ENCODE results near the gene ADCK1. TPM values are rescaled to one million over a fixed set of nuclear protein-coding genes. Genes with fewer than 3 reads are reported as not detected.

ADCK1 gene
- total and polyA plus RNA-seq, 5 donors from 2014 or later: 2.0 to 10.5 (median 3.8) TPM

- Histone ChIP-seq H3K36me3 (ENCODE audit: control insufficient read depth, insufficient read depth, low read length) (no peaks in the 10 kb centered on the region), H3K27me3 (ENCODE audit: control insufficient read depth, insufficient read depth, low read length) (no peaks in the 10 kb centered on the region), H3K9me3 (ENCODE audit: control insufficient read depth in 2 of 2, low read length in 2 of 2) (no peaks in the 10 kb centered on the region), H3K27ac (ENCODE audit: insufficient read depth, low read length, poor library complexity, severe bottlenecking) (no peak overlapping the region), H3K4me3 (ENCODE audit: low read depth, low read length) (no peak overlapping the region), H3K4me1 (ENCODE audit: control insufficient read depth, insufficient read depth, low read length, poor library complexity, severe bottlenecking) (no peaks in the 10 kb centered on the region)
- H3K27me3 Mint-ChIP-seq: no peaks in the 10 kb centered on the region
- DNase-seq (no peak), ATAC-seq (ENCODE audit: low read depth in 2 of 2) (no peak)
- H3K4me3 Mint-ChIP-seq: no peak overlapping the region
- peaks cover 0 to 2% (median 0%) of the 10 kb centered on the region in 7 donors for H3K9me3 Mint-ChIP-seq
- peaks cover 31% of the 10 kb centered on the region for H3K36me3 Mint-ChIP-seq
- H3K27ac Mint-ChIP-seq: no peak overlapping the region
- peaks cover 0 to 2% (median under 1%) of the 10 kb centered on the region in 4 donors for H3K4me1 Mint-ChIP-seq
Observed at GRCh38 chr14:77859934-77860570, 60.1 kb downstream of the ADCK1 start.

GRCh38 chr14:77861201-77861600 is 61.3 kb downstream of the ADCK1 start:
- Histone ChIP-seq H3K27me3 (ENCODE audit: control insufficient read depth, insufficient read depth, low read length) (no peaks in the 10 kb centered on the region), H3K27ac (ENCODE audit: insufficient read depth, low read length, poor library complexity, severe bottlenecking) (no peak overlapping the region), H3K9me3 (ENCODE audit: control insufficient read depth in 2 of 2, low read length in 2 of 2) (no peaks in the 10 kb centered on the region), H3K4me3 (ENCODE audit: low read depth, low read length) (no peak overlapping the region), H3K4me1 (ENCODE audit: control insufficient read depth, insufficient read depth, low read length, poor library complexity, severe bottlenecking) (no peaks in the 10 kb centered on the region), H3K36me3 (ENCODE audit: control insufficient read depth, insufficient read depth, low read length) (no peaks in the 10 kb centered on the region)
- H3K27me3 Mint-ChIP-seq: no peaks in the 10 kb centered on the region
- ATAC-seq (ENCODE audit: low read depth in 2 of 2): no peak
- no peak for DNase-seq
- H3K36me3 Mint-ChIP-seq: peaks cover 38% of the 10 kb centered on the region
- H3K4me3 Mint-ChIP-seq: no peak overlapping the region
- H3K27ac Mint-ChIP-seq: no peak overlapping the region
- H3K9me3 Mint-ChIP-seq: peaks cover 0 to 2% (median 0%) of the 10 kb centered on the region in 7 donors
- peaks cover 0 to 2% (median under 1%) of the 10 kb centered on the region in 4 donors for H3K4me1 Mint-ChIP-seq

- no peak overlapping the region for H3K27ac Mint-ChIP-seq
- no peaks in the 10 kb centered on the region for H3K9me3 ChIP-seq (ENCODE audit: control insufficient read depth in 2 of 2, low read length in 2 of 2)
- DNase-seq (peak; percentile 46 to 58 (median 52)), ATAC-seq (ENCODE audit: low read depth in 2 of 2) (peak; percentile 57 to 61)
- no peak overlapping the region for H3K4me3 ChIP-seq (ENCODE audit: low read depth, low read length)
- H3K9me3 Mint-ChIP-seq: peaks cover 0 to 1% (median 0%) of the 10 kb centered on the region in 7 donors
- H3K27me3 Mint-ChIP-seq: no peaks in the 10 kb centered on the region
- no peaks in the 10 kb centered on the region for H3K27me3 ChIP-seq (ENCODE audit: control insufficient read depth, insufficient read depth, low read length)
- no peaks in the 10 kb centered on the region for H3K36me3 ChIP-seq (ENCODE audit: control insufficient read depth, insufficient read depth, low read length)
- H3K36me3 Mint-ChIP-seq: peaks cover 40% of the 10 kb centered on the region
- no peaks in the 10 kb centered on the region for H3K4me1 ChIP-seq (ENCODE audit: control insufficient read depth, insufficient read depth, low read length, poor library complexity, severe bottlenecking)
- no peak overlapping the region for H3K27ac ChIP-seq (ENCODE audit: insufficient read depth, low read length, poor library complexity, severe bottlenecking)
- no peak overlapping the region for H3K4me3 Mint-ChIP-seq
- peaks cover 0 to 2% (median under 1%) of the 10 kb centered on the region in 4 donors for H3K4me1 Mint-ChIP-seq
Observed at GRCh38 chr14:77862154-77862786, 62.4 kb downstream of the ADCK1 start.

GRCh38 chr14:77864085-77864484 is 64.2 kb downstream of the ADCK1 start:
- Mint-ChIP-seq H3K9me3 (no peaks in the 10 kb centered on the region), H3K4me3 (no peak overlapping the region), H3K27ac (peak overlapping the region in 2 of 3 donors; percentile 27 to 93), H3K4me1 (no peaks in the 10 kb centered on the region), H3K27me3 (no peaks in the 10 kb centered on the region), H3K36me3 (peaks cover 44% of the 10 kb centered on the region)
- H3K27ac ChIP-seq (ENCODE audit: insufficient read depth, low read length, poor library complexity, severe bottlenecking): no peak overlapping the region
- H3K9me3 ChIP-seq (ENCODE audit: control insufficient read depth in 2 of 2, low read length in 2 of 2): no peaks in the 10 kb centered on the region
- DNase-seq: no peak
- ATAC-seq (ENCODE audit: low read depth in 2 of 2): no peak
- no peaks in the 10 kb centered on the region for H3K27me3 ChIP-seq (ENCODE audit: control insufficient read depth, insufficient read depth, low read length)
- no peak overlapping the region for H3K4me3 ChIP-seq (ENCODE audit: low read depth, low read length)
- H3K4me1 ChIP-seq (ENCODE audit: control insufficient read depth, insufficient read depth, low read length, poor library complexity, severe bottlenecking): no peaks in the 10 kb centered on the region
- no peaks in the 10 kb centered on the region for H3K36me3 ChIP-seq (ENCODE audit: control insufficient read depth, insufficient read depth, low read length)

GRCh38 chr14:77864580-77864979 is 64.7 kb downstream of the ADCK1 start:
- ATAC-seq (ENCODE audit: low read depth in 2 of 2) (no peak), DNase-seq (no peak)
- no peaks in the 10 kb centered on the region for H3K9me3 ChIP-seq (ENCODE audit: control insufficient read depth in 2 of 2, low read length in 2 of 2)
- Mint-ChIP-seq H3K4me1 (no peaks in the 10 kb centered on the region), H3K9me3 (no peaks in the 10 kb centered on the region), H3K27me3 (no peaks in the 10 kb centered on the region), H3K27ac (peak overlapping the region in 1 of 3 donors; percentile 93), H3K36me3 (peaks cover 44% of the 10 kb centered on the region), H3K4me3 (no peak overlapping the region)
- H3K4me3 ChIP-seq (ENCODE audit: low read depth, low read length): no peak overlapping the region
- H3K27ac ChIP-seq (ENCODE audit: insufficient read depth, low read length, poor library complexity, severe bottlenecking): no peak overlapping the region
- no peaks in the 10 kb centered on the region for H3K27me3 ChIP-seq (ENCODE audit: control insufficient read depth, insufficient read depth, low read length)
- no peaks in the 10 kb centered on the region for H3K4me1 ChIP-seq (ENCODE audit: control insufficient read depth, insufficient read depth, low read length, poor library complexity, severe bottlenecking)
- H3K36me3 ChIP-seq (ENCODE audit: control insufficient read depth, insufficient read depth, low read length): no peaks in the 10 kb centered on the region

GRCh38 chr14:77865455-77865854 is 65.5 kb downstream of the ADCK1 start:
- DNase-seq (no peak), ATAC-seq (ENCODE audit: low read depth in 2 of 2) (no peak)
- Histone ChIP-seq H3K27me3 (ENCODE audit: control insufficient read depth, insufficient read depth, low read length) (no peaks in the 10 kb centered on the region), H3K4me1 (ENCODE audit: control insufficient read depth, insufficient read depth, low read length, poor library complexity, severe bottlenecking) (no peaks in the 10 kb centered on the region), H3K9me3 (ENCODE audit: control insufficient read depth in 2 of 2, low read length in 2 of 2) (no peaks in the 10 kb centered on the region), H3K4me3 (ENCODE audit: low read depth, low read length) (no peak overlapping the region), H3K36me3 (ENCODE audit: control insufficient read depth, insufficient read depth, low read length) (no peaks in the 10 kb centered on the region), H3K27ac (ENCODE audit: insufficient read depth, low read length, poor library complexity, severe bottlenecking) (no peak overlapping the region)
- Mint-ChIP-seq H3K27me3 (no peaks in the 10 kb centered on the region), H3K4me1 (no peaks in the 10 kb centered on the region), H3K27ac (no peak overlapping the region), H3K4me3 (no peak overlapping the region), H3K36me3 (peaks cover 39% of the 10 kb centered on the region), H3K9me3 (no peaks in the 10 kb centered on the region)

- peaks cover 35% of the 10 kb centered on the region for H3K36me3 Mint-ChIP-seq
- no peak overlapping the region for H3K27ac Mint-ChIP-seq
- H3K27me3 Mint-ChIP-seq: no peaks in the 10 kb centered on the region
- no peaks in the 10 kb centered on the region for H3K4me1 Mint-ChIP-seq
- no peak overlapping the region for H3K4me3 ChIP-seq (ENCODE audit: low read depth, low read length)
- ATAC-seq (ENCODE audit: low read depth in 2 of 2) (no peak), DNase-seq (no peak)
- H3K9me3 Mint-ChIP-seq: no peaks in the 10 kb centered on the region
- H3K4me3 Mint-ChIP-seq: no peak overlapping the region
- H3K36me3 ChIP-seq (ENCODE audit: control insufficient read depth, insufficient read depth, low read length): no peaks in the 10 kb centered on the region
- H3K27ac ChIP-seq (ENCODE audit: insufficient read depth, low read length, poor library complexity, severe bottlenecking): no peak overlapping the region
- no peaks in the 10 kb centered on the region for H3K4me1 ChIP-seq (ENCODE audit: control insufficient read depth, insufficient read depth, low read length, poor library complexity, severe bottlenecking)
- no peaks in the 10 kb centered on the region for H3K27me3 ChIP-seq (ENCODE audit: control insufficient read depth, insufficient read depth, low read length)
- H3K9me3 ChIP-seq (ENCODE audit: control insufficient read depth in 2 of 2, low read length in 2 of 2): no peaks in the 10 kb centered on the region
Observed at GRCh38 chr14:77866932-77867331, 67.0 kb downstream of the ADCK1 start.

GRCh38 chr14:77867476-77867875 is 67.6 kb downstream of the ADCK1 start:
- no peaks in the 10 kb centered on the region for H3K4me1 Mint-ChIP-seq
- H3K4me3 Mint-ChIP-seq: no peak overlapping the region
- Histone ChIP-seq H3K27ac (ENCODE audit: insufficient read depth, low read length, poor library complexity, severe bottlenecking) (no peak overlapping the region), H3K4me1 (ENCODE audit: control insufficient read depth, insufficient read depth, low read length, poor library complexity, severe bottlenecking) (no peaks in the 10 kb centered on the region), H3K36me3 (ENCODE audit: control insufficient read depth, insufficient read depth, low read length) (no peaks in the 10 kb centered on the region), H3K9me3 (ENCODE audit: control insufficient read depth in 2 of 2, low read length in 2 of 2) (no peaks in the 10 kb centered on the region), H3K27me3 (ENCODE audit: control insufficient read depth, insufficient read depth, low read length) (no peaks in the 10 kb centered on the region), H3K4me3 (ENCODE audit: low read depth, low read length) (no peak overlapping the region)
- H3K36me3 Mint-ChIP-seq: peaks cover 35% of the 10 kb centered on the region
- H3K9me3 Mint-ChIP-seq: no peaks in the 10 kb centered on the region
- H3K27me3 Mint-ChIP-seq: no peaks in the 10 kb centered on the region
- DNase-seq (no peak), ATAC-seq (ENCODE audit: low read depth in 2 of 2) (no peak)
- no peak overlapping the region for H3K27ac Mint-ChIP-seq

Measured in CD4-positive, CD25-positive, alpha-beta regulatory T cell (primary cell).